Activated CD8-positive, alpha-beta T cell treated with anti-CD3 and anti-CD28 coated beads for 36 hours (primary cell): ENCODE measurements around the gene HOXC9. TPM values are rescaled to one million over a fixed set of nuclear protein-coding genes. Genes with fewer than 3 reads are reported as not detected.

Experiments used
- ATAC-seq: fragments of 200-7000 bp; cut with Tn5 transposase; one replicate; pipeline ENCODE4 v1.10.0; 2021; ENCODE audit warnings: mild to moderate bottlenecking, moderate library complexity
- CTCF ChIA-PET: fragments of 350-600 bp; sonication (Branson Sonifier 250); formaldehyde crosslinking; loops from one replicate; lab custom pipeline; 2021; ENCODE audit warnings: antibody characterized with exemption; lab: Charles Lee
- POLR2A ChIA-PET: fragments of 350-600 bp; sonication (Branson Sonifier 250); formaldehyde crosslinking; loops from one replicate; lab custom pipeline; 2021; ENCODE audit warnings: antibody characterized with exemption; lab: Charles Lee
- DNase-seq: peaks from one replicate; pipeline ENCODE4 v3.0.0-alpha.2; 2020
- H3K27ac Mint-ChIP-seq: one replicate; pipeline ENCODE4 v1.8.0; 2021; ENCODE audit warnings: mild to moderate bottlenecking, mixed read lengths
- H3K27me3 Mint-ChIP-seq: one replicate; pipeline ENCODE4 v1.8.0; 2021; ENCODE audit warnings: mixed read lengths
- H3K36me3 Mint-ChIP-seq: one replicate; pipeline ENCODE4 v1.8.0; 2021; ENCODE audit warnings: low read depth, mixed read lengths
- H3K4me1 Mint-ChIP-seq: one replicate; pipeline ENCODE4 v1.8.0; 2021; ENCODE audit warnings: low read depth, mixed read lengths
- H3K4me3 Mint-ChIP-seq: one replicate; pipeline ENCODE4 v1.8.0; 2021; ENCODE audit warnings: mild to moderate bottlenecking, moderate library complexity, mixed read lengths
- H3K9me3 Mint-ChIP-seq: one replicate; pipeline ENCODE4 v1.8.0; 2021; ENCODE audit warnings: mixed read lengths
- CTCF ChIP-seq: fragments of 200-600 bp; IDR thresholded peaks from one replicate; pipeline ENCODE4 v1.8.0; 2022; ENCODE audit warnings: antibody characterized with exemption, mild to moderate bottlenecking
- intact Hi-C: fragments of 100-400 bp; cut with micrococcal nuclease; formaldehyde crosslinking; loops from one replicate; pipeline ENCODE4 v1.10.0; 2022
- total RNA-seq, 2 experiments: library from RNA; stranded (reverse); gene quantifications; one replicate each; pipeline ENCODE4 v1.2.3, GENCODE V29; 2021

The HOXC9 gene
- total RNA-seq, 2 experiments from 2014 or later, result not detected

GRCh38 chr12:54001283-54002187 is 1.6 kb downstream of the HOXC9 start:
- ATAC-seq (no peak), DNase-seq (no peak)
- ChIA-PET CTCF (interaction anchor here (1.2 to 6.7 kb wide), 6 partner anchors 7 to 213 kb away, joined by 3 to 58 read pairs (median 8); partner anchors contain the start of genes HOXC10 and HOXC8), POLR2A (interaction anchor here (0.7 kb wide), 1 partner anchor 8 kb away, joined by 3 read pairs; no protein-coding TSS in a partner anchor)
- Mint-ChIP-seq H3K27me3 (peaks cover 84% of the 10 kb centered on the region), H3K4me1 (peaks cover 17% of the 10 kb centered on the region), H3K9me3 (no peaks in the 10 kb centered on the region), H3K4me3 (no peak overlapping the region), H3K36me3 (no peaks in the 10 kb centered on the region), H3K27ac (no peak overlapping the region)
- intact Hi-C loops, result no loop called here
- TF ChIP-seq CTCF, result no peak

GRCh38 chr12:54002278-54002914 is 2.4 kb downstream of the HOXC9 start:
- ATAC-seq (no peak), DNase-seq (no peak)
- H3K4me1 Mint-ChIP-seq, result peaks cover 20% of the 10 kb centered on the region
- H3K9me3 Mint-ChIP-seq, result no peaks in the 10 kb centered on the region
- no peak overlapping the region for H3K4me3 Mint-ChIP-seq
- no peak overlapping the region for H3K27ac Mint-ChIP-seq
- intact Hi-C loops, result no loop called here
- H3K36me3 Mint-ChIP-seq, result no peaks in the 10 kb centered on the region
- TF ChIP-seq CTCF, result no peak
- peaks cover 87% of the 10 kb centered on the region for H3K27me3 Mint-ChIP-seq
- ChIA-PET CTCF (interaction anchor here (1.2 to 6.7 kb wide), 2 partner anchors 16 to 191 kb away, joined by 3 to 58 read pairs; partner anchors contain the start of gene HOXC10), POLR2A (no interaction called here)

GRCh38 chr12:54002915-54003389 is 3.0 kb downstream of the HOXC9 start:
- H3K27me3 Mint-ChIP-seq, result peaks cover 87% of the 10 kb centered on the region
- ATAC-seq (no peak), DNase-seq (no peak)
- no peak for TF ChIP-seq CTCF
- intact Hi-C loops, result no loop called here
- no peak overlapping the region for H3K4me3 Mint-ChIP-seq
- no peaks in the 10 kb centered on the region for H3K9me3 Mint-ChIP-seq
- peaks cover 16% of the 10 kb centered on the region for H3K4me1 Mint-ChIP-seq
- no peak overlapping the region for H3K27ac Mint-ChIP-seq
- ChIA-PET POLR2A (no interaction called here), CTCF (interaction anchor here (1.1 to 6.7 kb wide), 6 partner anchors 17 to 211 kb away, joined by 3 to 58 read pairs (median 4); partner anchors contain the start of gene HOXC10)
- H3K36me3 Mint-ChIP-seq, result no peaks in the 10 kb centered on the region

GRCh38 chr12:54003625-54004024 is 3.7 kb downstream of the HOXC9 start:
- no peak overlapping the region for H3K27ac Mint-ChIP-seq
- H3K4me1 Mint-ChIP-seq, result peaks cover 15% of the 10 kb centered on the region
- no peaks in the 10 kb centered on the region for H3K9me3 Mint-ChIP-seq
- TF ChIP-seq CTCF, result no peak
- POLR2A ChIA-PET, result no interaction called here
- CTCF ChIA-PET, result interaction anchor here (0.9 to 6.5 kb wide), 13 partner anchors 12 to 269 kb away, joined by 3 to 94 read pairs (median 8); partner anchors contain the start of genes HOXC10, HOXC5 and SMUG1
- ATAC-seq (no peak), DNase-seq (no peak)
- H3K36me3 Mint-ChIP-seq, result no peaks in the 10 kb centered on the region
- intact Hi-C loops, result no loop called here
- peaks cover 85% of the 10 kb centered on the region for H3K27me3 Mint-ChIP-seq
- H3K4me3 Mint-ChIP-seq, result no peak overlapping the region
